GM21390 (cell line): ENCODE measurements around the gene TFF3.

Experiments
- ATAC-seq: cut with Tn5 transposase; IDR thresholded peaks from one replicate; pipeline ENCODE4 v1.9.1; 2021; ENCODE audit not compliant: unreplicated experiment

Gene TFF3

DNA sequence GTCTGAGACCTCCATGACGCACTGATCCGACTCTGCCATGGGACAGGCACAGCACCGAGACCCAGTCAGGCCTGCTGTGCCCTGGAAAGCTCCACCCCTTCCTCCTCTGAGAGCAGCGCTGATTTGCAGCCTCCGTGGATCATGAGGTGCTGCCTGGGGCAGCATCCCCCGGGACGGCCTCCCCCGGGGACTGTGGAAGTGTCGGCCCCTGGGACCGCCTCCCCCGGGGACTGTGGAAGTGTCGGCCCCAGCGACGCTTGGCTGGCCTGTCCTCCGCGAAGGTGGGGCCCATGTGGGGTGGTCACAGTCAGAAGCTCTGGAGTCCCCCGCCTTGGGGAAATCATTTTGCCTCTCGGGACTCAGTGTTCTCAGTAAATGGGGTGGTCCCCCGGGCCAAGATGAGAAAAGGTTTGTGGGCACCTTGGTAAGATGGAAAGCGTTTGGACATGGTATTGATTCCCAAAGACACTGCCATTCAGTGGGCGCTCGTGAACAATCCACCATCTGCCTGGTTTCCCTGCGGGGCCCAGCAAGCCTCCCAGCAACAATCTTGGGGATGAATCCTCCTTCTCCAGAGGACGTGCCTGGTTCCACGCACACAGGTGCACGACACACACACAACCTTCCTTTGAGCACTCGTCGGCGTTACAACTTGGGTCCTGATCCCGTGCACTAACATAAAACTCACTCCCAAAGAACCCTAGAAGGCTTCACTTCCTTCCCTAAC lies 32.6 kb upstream of the TFF3 start:
- no peak for ATAC-seq

DNA sequence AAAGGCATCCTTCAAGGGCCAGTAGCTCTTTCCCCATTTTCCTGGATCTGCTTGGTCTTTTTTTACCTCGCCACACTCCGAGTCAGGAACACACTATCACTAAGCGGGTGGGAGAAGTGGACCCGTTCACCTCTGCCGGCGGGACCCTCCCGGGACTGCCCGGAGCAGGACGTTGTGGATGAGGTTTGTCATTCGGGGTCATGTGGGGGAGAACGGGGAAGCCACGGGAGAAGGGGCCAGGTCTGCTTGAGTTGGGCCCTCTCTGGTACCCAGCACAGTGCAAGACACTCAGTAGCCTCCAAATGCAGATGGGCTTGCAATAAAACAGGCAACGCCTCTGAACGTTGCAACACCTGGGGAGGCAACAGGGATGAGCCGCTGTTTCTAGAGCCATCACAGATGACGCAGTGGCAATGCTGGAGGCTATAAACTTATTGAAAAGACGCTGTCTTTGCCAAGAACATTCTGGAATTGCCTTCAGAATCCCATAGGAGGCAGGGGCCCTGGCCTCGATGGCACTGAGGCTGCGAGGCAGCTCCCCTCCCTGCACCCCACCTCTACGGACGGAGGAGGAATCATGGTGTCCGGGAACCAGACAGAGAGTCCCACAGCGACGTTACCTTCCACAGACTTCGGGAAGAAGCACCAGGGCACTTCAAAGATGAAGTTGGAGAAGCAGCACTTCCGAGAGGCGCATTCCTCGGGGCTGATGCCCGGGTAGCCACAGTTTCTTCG lies 31.8 kb upstream of the TFF3 start:
- ATAC-seq = no peak

DNA sequence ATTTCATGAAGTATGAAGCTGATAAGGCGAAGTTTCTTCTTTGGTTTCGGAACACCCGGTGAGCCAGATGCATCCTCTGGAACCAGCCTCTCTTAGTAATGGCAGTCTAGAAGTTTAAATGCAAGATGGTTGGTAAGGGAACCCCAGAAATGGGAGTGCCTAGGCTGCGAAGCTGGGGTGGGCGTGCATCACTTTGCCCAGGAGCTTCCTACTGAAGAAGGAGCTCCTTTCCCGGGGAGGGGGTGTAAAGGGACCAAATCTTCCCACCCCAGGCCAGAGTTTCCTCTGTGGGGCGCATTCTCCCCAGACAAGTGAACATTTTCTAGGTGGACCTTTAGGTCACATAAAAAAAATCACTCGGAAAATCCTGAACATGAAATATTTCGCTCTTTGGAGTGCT lies 31.2 kb upstream of the TFF3 start:
- ATAC-seq = no peak

DNA sequence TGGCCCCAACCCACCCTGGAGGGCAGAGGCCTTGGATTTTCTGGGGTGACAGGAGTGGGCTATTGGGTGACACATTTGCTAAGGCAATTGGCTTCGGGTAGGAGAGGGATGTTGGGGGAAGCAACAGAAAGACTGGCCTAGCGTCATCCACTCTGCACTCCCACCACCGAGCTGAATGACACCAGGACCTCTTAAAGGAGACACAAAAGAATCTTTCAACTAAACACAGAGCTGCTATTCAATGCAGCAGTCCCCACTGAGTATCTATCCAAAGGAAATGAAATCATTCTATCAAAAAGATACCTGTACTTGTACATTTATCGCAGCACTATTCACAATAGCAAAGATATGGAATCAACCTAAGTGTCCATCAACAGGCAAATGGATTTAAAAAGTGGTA lies 29.4 kb upstream of the TFF3 start:
- no peak for ATAC-seq

DNA sequence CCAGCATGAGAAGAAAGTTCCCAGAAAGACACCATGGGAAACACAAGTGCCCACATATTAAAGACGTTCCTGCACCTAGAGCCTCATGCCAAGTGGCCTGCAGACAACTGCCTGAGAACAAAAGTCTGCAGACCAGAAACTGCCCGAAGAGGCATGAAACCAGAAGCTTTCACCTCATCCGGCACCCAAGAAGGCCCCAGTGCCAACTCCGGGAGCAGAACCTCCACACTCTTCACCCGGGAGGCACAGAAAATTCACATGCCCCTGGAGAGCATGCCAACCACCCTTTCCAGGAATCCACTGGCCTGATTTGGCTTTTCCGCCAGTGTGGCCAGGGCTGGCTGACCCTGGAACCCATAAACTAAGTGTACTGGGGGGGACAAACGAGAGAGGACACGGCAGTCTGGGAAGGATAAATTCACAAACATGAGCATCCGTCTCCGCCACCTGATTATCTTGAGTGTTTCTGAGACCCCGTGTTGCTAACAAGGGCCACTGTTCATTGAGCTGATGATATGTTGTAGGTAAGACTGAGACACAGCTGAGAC lies 28.8 kb upstream of the TFF3 start:
- ATAC-seq = no peak

DNA sequence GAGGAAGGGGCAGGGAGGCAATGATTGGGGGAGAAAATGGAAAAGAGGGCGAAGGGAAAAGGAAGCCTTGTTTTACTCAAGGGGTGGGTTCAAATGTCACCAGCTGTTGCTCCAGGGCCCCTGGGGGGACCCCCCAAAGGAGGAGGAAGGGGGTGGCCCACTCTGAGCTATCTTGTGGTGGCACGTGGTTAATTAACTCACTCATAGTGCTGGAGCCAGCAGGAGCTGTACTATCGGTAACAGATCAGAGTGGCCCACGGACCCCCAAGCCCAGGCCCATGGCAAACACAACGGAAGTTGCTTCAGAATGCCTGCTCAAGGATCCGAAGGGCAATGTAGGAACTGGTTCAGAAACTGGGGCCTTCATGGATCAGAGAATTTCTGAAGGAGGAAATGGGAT lies 28.3 kb upstream of the TFF3 start:
- no peak for ATAC-seq

DNA sequence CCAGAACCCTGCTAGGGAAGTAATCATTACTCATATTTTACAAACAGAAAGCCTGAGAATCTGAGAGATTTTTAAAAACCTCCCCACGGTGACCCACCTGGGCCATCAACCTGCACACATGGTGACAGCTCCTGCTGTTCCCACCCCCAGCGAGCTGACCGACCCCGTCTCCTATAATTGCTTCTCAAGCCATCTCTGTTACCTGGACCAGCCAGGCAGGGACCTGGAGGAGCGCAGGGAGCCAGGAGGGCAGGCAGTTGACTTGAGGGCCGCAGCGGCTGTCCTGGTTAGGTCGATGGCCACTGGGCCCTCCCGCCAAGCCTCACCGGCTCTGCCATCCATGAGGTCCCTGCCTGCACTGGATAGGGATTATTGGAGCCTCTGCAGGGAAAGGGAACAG lies 27.9 kb upstream of the TFF3 start:
- no peak for ATAC-seq

DNA sequence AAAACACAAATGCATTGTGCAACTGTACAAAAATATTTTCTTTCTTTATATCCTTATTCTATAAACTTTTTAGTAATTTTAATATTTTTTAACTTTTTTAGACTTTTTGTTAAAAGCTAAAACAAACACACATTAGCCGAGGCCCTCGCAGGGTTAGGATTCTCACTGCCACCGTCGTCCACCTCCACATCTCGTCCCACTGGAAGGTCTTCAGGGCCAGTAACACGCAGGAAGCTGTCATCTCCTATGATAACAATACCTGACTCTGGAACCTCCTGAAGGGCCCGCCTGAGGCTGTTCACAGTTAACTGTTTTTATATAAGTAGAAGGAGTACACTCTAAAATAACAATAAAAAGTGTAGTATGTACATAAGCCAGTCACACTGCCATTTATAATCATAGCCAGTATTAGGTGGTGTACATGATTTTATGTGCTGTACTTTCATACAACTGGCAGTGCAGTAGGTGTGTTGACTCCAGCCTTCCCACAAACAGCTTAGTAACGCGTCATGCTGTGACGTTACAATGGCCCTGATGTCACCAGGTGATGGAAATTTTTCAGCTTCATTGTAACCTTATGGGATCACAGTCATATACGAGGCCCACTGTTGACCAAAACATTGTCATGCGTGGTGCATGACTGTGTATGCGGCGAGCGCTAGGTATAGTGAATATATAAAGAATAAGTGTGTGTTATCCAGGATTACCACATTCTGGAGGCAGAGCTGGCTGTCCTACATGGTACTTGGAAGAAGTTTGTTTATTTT lies 26.8 kb upstream of the TFF3 start:
- ATAC-seq = no peak

DNA sequence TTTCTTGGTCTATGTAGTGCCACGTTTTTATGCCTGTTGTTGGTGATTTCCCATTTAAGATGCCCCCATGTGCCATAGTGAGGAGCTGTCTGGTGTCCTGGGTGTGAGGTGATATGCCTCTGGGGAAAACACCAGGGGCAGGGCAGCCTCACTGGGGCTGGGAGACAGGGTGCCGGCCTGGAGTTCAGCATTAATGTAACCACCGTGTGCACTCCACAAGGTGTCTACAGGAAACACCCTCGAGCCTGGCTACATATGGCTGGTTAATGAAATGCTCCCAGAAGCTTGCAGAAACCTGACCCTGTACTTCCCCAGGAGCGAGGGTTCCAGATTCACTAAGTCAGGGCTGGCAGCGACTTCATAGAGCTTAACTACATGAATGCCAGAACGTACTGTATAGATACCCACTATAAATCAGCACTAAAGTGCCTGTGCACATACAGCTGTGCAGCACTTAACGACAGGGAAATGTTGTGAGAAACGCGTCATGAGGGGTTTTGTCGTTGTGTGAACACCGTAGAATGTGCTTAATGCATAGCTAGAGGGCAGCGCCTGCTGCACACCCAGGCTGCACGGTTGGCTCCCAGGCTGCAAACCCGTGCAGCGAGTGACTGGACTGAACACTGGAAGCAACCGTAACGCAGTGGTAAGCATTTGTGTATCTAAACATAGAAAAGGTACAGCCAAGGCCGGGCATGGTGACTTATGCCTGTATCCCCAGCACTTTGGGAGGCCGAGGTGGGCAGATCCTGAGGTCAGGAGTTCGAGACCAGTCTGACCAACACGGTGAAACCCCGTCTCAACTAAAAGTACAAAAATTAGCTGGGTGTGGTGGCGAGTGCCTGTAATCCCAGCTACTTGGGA lies 25.2 kb upstream of the TFF3 start:
- no peak for ATAC-seq

DNA sequence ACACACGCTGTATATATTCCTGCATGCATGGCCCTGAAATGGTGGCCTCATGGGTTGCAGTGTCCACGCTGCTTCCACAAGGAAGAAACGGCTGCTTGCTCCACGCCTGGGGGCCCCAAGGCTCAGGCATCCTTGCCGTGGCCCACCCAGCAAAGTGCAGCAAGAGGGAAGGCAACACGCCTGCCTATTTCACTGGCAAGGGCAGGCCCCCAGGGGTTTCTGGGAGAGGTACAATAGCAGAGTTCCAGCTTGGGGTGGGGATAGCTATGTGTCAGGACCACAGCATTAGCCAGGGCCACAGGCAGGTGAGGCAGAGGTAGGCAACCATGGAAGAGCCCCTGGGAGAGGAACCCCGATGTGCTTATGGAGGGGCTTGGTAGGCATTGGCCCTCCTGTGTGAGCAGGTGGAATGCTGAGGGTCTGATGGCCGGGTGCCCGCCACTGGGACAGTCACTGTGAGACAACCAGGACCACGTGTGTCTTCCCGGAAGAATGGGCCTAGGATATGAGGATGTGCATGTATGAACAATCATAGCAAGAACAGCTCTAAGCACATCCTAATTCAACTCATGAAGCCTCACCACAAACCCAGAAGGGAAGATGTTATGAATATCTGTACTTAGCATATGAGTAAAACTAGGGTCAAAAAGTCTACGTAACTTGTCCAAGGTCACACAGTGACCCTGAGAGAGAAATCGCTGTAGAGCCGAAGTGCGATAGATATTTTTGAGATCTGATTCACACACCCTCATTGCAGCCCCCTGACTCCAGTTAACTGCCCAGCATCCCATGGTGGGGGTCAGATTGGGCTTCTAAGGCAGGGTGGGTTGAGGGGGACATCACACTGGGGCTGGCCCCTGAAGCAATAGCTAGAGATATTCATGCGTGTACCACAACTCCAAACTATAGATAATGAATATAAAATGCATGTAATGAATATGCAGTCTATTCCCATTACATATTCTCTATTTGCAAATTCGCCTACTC lies 23.8 kb upstream of the TFF3 start:
- ATAC-seq = no peak

DNA sequence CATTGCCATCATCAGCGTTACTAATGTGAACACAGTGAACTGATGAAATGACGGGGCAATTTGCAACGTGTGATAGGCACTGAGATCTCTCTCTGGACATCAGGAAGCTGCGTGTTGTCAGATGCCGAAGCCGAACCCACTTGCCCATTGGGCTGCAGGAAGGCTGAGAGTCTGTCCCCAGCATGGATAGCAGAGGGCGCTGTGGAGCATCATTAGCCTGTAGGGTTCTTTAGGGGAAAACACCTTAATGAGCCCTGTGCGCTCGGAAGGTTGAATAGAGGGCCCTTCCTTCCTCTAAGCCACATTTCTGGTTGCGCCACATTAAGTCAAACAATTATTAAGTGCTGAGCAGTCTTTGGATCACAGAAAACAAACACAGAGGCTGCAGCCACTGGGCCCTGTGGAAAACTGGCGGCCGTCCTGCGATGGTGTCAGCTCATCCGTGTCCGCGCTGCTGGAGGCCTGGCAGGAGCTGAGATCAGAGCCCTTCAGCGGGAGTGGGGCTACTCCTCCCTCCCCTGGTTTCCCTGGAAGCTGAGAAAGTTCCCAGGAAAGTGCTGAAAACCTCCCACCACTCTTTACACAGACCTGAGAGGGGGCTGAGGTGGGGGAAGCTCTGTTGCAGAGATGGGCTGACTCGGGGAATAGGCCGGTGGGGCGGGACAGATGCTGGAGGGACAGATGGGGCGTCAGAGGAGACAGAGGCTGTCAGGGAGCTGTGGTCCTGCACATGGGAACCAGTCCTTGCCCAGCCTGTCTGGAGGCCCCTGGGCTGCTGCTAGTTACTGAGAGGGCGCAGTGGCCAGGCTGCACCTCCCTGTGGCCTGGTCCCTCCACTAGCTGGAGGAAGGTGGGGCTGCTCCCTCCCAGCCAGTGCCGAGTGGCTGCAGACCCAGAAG lies 22.9 kb upstream of the TFF3 start:
- ATAC-seq = no peak

DNA sequence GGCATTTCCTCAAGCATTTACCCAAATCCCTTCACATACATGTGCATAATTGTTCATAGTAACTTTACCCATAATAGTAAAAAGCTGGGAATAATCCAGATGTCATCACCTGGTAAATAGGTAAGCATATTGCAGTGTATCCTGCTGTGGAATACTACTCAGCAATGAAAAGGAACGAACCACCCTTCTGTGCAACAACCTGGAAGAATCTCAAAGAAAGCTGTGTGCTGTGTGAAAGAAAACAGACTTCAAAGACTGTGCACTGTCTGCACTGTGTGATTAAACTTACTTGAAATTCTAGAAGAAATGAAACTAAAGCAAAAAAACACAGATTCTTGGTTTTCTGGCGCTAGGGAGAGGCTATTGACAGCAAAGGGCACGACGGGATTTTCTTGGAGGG lies 22.1 kb upstream of the TFF3 start:
- ATAC-seq = no peak

DNA sequence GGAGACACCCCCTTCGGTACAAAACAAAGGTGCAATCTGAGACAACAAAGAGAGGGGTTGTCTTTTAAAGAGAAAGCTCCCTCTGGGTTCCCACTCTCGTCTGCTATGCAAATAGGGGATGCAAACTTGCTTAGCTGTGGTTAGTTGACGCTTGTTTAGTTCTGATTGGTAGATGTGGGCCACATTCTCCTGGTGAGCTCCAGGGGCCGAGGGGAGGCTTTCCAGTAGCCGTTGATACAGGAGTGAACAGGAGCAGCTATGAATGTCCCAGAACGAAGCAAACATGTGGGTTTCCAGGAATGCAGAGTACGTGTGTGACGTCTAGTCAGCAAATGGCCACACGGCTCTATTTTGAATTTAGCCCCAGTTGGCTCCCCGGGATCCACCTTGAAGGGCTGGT lies 20.8 kb upstream of the TFF3 start:
- no peak for ATAC-seq

DNA sequence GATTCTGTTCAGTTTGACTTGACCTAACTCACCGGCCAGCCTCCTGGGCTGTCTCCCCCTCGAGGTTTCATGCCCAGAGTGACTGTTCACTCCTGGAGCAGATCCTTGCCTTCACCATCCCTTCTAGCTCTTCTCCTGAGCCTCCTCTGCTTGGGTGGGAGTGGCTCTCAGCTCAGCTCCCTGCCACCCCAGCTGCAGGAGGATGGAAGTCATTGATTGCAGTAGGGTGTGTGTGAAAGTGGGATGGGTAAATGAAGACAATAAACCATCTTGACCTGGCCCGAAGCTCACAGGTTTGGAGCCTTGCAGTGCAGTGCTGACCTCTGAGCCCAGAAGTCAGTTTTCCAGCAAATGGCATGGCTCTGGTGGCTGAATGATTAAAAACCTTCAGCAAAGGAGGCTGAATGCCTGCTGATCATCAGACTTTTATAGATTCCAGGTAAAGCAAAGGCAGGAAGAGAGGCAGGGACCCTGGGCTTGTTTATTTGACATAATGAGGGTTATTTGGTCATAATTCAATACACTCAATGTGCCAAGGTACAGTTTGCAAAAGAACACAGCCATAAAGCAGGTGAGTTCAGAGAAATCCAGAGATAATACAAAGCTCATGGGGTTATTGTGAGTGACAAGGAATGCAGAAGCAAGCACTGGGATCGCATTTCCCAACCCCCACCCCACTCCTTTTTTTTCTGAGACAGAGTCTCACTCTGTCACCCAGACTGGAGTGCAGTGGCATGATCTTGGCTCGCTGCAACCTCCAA lies 17.5 kb upstream of the TFF3 start:
- ATAC-seq = no peak

DNA sequence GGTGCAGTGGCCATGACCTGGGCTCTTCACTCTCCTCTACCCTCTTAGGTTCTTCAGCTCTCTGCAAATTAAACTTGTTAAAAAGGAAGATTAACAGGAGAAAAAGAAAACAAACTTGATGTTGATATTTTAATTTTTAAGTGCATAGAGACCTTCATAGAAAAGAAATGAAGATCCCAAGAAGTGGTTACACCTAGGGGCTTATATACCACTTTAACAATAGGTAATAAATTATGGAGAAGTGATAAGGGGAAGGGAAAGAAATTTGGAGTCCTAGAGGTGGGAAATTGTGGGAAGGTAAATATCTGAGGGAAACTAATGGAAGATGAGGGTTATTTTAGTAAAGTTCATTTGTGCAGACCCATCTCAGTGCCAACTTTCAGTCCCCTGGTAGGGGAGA lies 16.5 kb upstream of the TFF3 start:
- ATAC-seq = no peak

DNA sequence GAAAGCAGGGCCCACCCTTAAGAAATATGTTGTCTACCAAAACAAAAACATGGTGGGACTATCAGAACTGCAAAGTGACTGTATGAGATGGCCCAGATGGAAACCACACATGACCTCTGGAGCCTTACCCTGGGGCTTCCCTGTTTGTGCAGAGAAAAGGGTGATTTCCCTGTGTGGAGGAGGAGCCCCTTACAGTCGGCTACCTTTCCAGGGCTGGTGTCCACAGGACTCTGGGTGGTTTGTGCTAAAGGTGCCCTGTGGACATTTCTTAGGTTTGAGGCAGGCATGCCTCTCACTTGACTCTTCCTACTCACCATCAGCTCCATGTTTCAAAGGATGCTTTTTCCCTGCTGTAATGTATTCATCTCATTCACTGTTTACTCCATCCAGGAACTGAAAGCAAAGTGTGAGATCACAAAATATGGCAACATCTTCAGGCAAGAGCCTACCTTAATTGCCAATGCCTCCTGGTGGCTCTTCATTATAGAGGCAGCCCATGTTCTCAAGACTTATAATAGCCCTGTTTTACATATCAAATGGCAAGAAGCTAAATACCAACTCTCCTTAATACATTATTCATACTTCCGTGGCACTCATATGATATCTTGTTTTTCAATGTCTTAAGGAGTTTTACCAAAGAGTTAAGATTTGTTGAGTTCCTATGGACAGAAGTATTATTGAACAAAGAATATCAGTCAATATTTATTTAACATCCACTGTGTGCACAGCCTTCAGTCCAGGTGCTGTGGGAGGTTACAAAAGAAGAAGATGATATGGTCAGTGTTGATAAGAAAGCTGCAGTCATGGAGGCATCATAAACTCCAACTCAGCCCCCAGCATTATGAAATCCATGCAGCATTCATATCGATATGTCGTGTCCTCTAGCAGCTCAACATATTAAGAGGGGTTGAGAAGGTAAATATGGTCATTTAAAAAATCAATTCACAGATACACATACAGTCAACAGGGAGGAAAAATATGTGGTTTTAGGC lies 15.5 kb upstream of the TFF3 start:
- ATAC-seq = no peak

DNA sequence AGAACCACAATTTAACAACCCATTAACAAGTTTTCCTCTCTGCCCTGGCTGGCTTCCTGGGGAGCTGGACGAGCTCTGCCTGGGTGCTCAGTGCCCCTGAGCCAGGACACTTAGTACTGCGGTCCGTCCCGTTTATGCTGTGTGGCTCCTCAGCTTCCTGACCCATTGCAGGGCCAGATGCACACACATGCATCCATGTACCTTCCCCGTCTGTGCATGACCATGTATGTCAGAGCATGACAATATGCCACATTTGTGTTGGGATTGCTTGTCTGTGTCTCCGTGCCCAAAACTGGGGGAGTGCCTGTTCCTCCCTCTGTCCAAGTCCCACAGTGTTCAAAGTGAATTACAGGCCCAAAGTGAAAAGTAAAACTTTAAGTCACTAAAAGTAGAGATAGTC lies 9.7 kb upstream of the TFF3 start:
- no peak for ATAC-seq
